ENCODE measurements around the gene DYNC2H1.

DNA sequence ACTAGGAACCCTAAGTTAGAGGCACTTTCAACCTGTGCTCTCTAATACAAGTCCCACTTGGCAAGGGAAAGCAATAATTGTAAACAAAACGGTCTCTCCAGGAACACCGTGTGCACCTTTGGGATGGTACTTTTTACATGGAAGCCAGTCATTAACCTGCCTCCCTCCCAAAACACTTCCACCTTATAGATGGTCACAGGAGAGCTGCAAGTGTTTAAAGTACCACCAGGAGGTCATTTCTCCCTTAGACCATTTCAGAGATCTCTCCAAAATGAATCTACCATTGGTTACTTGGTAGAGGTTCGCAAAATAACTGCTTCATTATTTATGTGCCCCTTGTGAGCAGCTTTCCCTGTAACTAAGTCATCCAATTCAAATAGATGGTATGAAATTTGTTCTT, 375.3 kb downstream of the DYNC2H1 start:
- TF ChIP-seq, protein P1, sequence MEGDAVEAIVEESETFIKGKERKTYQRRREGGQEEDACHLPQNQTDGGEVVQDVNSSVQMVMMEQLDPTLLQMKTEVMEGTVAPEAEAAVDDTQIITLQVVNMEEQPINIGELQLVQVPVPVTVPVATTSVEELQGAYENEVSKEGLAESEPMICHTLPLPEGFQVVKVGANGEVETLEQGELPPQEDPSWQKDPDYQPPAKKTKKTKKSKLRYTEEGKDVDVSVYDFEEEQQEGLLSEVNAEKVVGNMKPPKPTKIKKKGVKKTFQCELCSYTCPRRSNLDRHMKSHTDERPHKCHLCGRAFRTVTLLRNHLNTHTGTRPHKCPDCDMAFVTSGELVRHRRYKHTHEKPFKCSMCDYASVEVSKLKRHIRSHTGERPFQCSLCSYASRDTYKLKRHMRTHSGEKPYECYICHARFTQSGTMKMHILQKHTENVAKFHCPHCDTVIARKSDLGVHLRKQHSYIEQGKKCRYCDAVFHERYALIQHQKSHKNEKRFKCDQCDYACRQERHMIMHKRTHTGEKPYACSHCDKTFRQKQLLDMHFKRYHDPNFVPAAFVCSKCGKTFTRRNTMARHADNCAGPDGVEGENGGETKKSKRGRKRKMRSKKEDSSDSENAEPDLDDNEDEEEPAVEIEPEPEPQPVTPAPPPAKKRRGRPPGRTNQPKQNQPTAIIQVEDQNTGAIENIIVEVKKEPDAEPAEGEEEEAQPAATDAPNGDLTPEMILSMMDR (IDR thresholded peaks at IDR 0.05), result no peak
- TF ChIP-seq POLR2A (IDR thresholded peaks at IDR 0.05), result no peak

Data from Peyer's patch (tissue), 4 donors.